HG03342 (cell line): ENCODE measurements around the gene KCNIP4.

Source experiments
- ATAC-seq: cut with Tn5 transposase; IDR thresholded peaks from one replicate; pipeline ENCODE4 v1.9.1; 2021; ENCODE audit warnings: mild to moderate bottlenecking, moderate library complexity; ENCODE audit not compliant: unreplicated experiment

Gene KCNIP4

GRCh38 chr4:20895208-20895607, 1053.4 kb downstream of the KCNIP4 start:
- ATAC-seq, result no peak

DNA sequence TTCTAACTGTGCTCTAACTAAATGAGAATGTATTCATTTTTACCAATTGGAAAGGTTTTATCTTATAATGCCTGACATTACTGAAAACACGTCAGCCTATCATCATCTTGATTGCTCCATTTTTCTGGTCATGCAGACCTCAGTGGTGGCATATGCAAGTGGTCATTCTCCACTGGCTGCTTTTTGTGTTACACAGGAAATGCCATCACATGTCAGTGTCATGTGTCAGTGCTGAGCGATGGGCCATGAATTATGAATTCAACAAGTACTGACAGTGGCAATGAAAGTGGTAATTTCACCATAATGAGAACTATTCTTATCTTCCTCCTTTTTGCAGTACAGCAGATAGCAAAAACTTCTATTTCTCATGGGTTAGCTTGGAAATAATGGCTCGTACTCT, 1057.8 kb downstream of the KCNIP4 start:
- no peak for ATAC-seq

- no peak for ATAC-seq
Measured at GRCh38 chr4:20889901-20890300, 1058.7 kb downstream of the KCNIP4 start.

- ATAC-seq, result no peak
Measured at GRCh38 chr4:20883677-20884076, 1064.9 kb downstream of the KCNIP4 start.

DNA sequence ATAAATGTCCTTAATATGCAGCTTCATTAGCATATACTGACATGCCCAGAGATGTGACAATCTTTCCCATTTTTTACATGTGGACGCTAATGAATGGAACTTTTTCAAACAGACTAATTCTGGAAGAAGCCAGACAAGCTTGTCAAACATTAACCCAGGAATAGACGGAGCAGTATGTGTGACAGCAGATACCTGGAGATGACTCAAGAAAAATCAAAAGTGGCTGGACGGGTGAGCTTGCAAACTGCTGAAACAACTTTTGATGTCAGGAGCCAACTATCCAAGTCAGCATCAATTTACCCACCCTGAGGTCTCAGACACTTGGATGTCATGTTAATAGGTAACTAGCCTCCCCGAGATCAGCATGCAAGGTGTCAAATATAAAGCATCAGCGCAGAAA, 1065.3 kb downstream of the KCNIP4 start:
- no peak for ATAC-seq

GRCh38 chr4:20882500-20882899, 1066.1 kb downstream of the KCNIP4 start:
- ATAC-seq, result no peak

- ATAC-seq, result no peak
Measured at GRCh38 chr4:20881658-20882057, 1066.9 kb downstream of the KCNIP4 start.

DNA sequence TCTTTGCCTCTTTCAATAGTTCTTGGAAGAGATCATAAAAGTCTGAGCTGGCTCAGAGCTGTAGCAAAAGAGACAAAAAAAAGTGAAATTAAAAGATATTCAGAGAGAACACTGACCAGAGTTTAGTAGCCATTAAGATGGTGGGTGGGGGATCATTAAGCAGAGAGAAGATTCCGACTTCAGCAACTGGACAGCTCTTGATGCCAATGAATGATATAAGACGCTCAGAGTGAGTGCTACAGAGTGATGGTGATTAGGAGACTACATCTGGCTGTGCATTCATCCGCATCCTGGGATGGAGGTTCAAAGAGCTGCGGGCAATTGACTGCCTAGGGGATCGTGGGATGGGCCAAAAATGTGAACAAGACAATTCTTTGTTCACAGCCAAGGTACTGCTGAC, 1069.8 kb downstream of the KCNIP4 start:
- no peak for ATAC-seq

- no peak for ATAC-seq
Measured at GRCh38 chr4:20870436-20870835, 1078.1 kb downstream of the KCNIP4 start.

- ATAC-seq, result no peak
Measured at GRCh38 chr4:20868108-20868507, 1080.5 kb downstream of the KCNIP4 start.

GRCh38 chr4:20860878-20861277, 1087.7 kb downstream of the KCNIP4 start:
- no peak for ATAC-seq

GRCh38 chr4:20859097-20859781, 1089.3 kb downstream of the KCNIP4 start:
- ATAC-seq, result no peak

GRCh38 chr4:20857081-20857480, 1091.5 kb downstream of the KCNIP4 start:
- ATAC-seq, result no peak

DNA sequence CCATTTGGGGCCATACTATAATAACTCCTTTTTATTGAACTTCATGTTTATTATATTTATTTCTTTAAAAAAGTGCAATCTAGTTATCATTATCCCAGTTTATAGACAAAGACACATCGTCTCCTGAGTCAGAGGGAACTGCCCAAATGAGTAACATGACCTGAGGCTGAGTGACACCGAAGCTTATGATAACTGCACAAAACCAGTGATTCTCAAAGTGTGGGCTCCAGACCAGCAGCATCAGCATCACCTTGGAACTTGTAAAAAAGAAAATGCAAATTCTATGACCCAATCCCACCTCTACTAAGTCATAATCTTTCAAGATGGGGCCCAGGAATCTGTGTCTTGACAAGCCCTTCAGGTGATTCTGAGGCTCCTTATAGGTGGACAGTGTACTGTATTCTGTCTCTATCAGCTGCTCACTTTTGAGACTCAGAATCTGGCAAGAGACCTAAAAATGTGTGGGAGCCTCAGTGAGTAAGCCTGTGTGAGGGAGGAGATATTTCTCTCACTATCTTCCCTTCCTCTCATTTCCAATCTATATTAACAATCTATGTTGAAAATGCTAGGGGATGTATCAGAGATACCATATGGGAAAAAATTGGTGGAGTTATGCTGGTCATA, 1101.3 kb downstream of the KCNIP4 start:
- ATAC-seq, result no peak

DNA sequence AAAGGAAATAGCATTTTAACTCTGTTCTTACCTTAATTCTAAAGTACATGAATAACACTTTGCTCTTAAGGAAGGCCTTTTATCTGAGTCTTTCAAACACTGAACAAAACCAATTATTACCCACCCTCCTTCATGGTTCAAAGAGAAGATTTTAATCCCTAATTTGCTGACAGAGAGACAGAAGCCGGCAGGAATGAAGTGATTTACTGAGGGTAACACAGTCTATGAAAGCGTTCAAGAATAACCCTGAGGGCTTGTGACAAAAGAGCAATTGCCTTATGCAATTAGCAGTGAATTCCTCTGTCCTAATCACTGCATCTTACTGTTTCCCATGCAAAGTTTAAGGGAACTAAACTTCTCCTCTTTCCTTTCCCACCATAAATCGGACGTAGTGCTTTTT, 1104.3 kb downstream of the KCNIP4 start:
- no peak for ATAC-seq

- ATAC-seq, result no peak
Measured at GRCh38 chr4:20840648-20841190, 1107.9 kb downstream of the KCNIP4 start.

DNA sequence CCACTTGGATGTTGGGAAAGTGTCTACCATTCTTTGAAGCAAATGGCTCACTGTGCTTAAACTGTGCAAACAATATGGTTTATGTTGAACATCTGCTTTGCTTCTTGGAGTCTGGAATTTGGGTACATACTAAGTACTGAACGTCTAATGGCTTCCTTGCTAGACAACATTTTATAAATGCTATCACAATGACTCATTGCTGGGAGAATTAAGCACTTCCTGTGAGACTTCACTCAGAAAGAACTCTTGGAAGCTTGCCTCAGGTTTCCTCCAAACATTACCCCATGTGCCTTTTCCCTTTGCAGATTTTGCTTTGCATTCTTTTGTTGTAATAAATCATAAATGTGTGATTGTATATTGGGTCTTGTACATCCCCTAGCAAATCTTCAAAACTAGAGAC, 1108.6 kb downstream of the KCNIP4 start:
- no peak for ATAC-seq

- ATAC-seq, result no peak
Measured at GRCh38 chr4:20838476-20838875, 1110.1 kb downstream of the KCNIP4 start.

DNA sequence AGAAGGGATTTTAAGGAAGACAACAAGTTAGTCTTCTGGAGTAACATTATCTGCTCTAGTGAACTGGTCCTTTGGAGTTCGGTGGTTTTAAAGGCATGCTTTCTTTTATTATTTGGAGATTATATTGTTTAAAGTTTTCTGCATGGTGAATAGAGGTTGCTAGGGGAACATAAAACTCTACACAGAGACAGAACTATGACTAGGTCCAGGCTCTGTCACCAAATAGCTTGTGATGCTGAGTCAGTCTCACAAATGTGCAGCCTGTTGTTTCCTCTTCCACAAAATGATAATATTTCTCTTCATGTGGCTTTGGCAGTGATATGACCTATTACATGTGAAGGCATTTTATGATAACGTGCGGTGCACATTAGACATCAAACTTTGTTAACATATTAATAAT, 1115.7 kb downstream of the KCNIP4 start:
- ATAC-seq, result no peak

DNA sequence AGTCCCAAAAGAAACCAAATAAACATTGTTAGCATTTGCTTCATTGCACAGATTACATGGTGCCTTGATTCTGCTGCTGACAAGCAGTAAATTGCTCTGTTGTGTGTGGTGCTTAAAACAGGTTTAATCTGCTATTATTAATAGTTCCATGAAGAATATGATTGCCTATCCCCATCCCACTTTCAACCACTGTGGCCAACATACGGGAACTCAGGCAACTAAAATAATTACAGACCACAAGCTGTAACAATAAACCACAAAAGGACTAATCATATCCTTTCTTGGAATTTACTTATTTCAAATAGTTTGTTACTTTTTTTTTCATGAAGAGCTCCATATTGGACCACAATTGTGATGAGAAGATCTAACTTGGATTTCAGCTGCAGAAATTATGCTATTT, 1116.8 kb downstream of the KCNIP4 start:
- ATAC-seq, result no peak

DNA sequence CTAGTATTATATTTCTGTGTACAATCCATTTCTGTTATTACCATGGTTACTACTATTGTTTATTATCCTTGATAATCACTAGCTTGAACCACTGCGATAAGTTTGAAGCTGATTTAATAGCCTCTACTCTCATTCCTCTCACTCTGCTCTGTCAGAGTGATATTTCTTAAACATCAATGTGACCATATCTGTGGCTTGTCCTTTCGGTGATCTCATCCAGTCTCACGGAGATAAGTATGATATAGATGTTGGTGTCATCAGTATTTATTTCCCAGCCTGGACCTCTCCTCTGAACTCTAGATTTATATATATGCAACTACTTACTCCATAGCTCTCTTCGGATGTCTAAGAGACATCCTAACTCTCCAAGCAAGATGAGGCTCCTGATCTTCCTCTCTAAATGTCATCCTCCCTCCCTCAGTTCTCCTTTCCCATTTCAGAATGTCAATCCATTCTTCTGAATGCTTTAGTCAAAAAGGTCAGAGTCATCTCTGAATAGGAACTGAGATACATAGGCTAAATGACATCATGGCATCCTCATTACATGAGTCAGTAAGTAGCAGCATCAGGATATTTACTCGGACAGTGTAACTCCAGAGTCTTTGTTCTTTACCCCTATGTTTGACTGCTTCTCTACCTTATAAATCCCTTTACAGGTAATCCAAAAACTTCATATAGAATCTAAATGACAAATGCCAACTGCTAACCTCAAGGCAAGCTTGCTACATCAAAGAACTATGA, 1118.8 kb downstream of the KCNIP4 start:
- no peak for ATAC-seq

DNA sequence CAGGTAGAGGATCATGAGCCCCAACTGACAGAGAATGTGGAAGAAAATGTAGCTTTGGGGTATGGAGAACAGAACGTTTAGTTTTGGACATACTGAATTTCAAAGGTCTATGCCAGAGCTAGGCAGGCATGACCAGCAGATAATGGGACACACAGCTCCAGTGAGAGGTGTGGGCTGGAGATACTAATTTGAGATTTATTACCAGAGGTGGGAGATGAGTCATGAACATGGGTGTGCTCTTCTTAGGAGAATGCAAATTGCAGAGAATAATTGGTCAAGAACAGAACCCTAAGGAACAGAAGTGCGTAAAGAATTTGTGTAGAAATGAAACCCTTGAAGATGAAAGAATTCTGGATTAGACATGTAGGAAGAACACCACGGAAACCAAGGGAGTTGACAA, 1123.1 kb downstream of the KCNIP4 start:
- ATAC-seq, result no peak
